HG03565 (cell line): ENCODE results near the gene OAT.

Experiments used
- ATAC-seq: cut with Tn5 transposase; IDR thresholded peaks from one replicate; pipeline ENCODE4 v1.9.1; 2021; ENCODE audit warnings: mild to moderate bottlenecking, moderate library complexity; ENCODE audit not compliant: unreplicated experiment

Gene OAT

GRCh38 chr10:124418726-124419501 is at the start of gene OAT:
TSS of gene OAT (minus strand) at chr10:124418923. CDS start at chr10:124412171, 6,752 bp downstream.
- peak; percentile 82 for ATAC-seq

- ATAC-seq, result no peak
Measured at GRCh38 chr10:124467165-124467564, 48.4 kb upstream of the OAT start.

- no peak for ATAC-seq
Measured at GRCh38 chr10:124465777-124466488, 47.2 kb upstream of the OAT start.

GRCh38 chr10:124465003-124465776 is 46.5 kb upstream of the OAT start:
- ATAC-seq, result peak; percentile 38

GRCh38 chr10:124464028-124464965 is 45.6 kb upstream of the OAT start:
- no peak for ATAC-seq

GRCh38 chr10:124462348-124462695 is 43.6 kb upstream of the OAT start:
- ATAC-seq, result no peak

- peak; percentile 91 for ATAC-seq
Measured at GRCh38 chr10:124461642-124462347, 43.1 kb upstream of the OAT start, which contains the start of gene LHPP. TSS of gene LHPP (plus strand) at chr10:124461823. CDS start at chr10:124461863, 40 bp downstream.

- ATAC-seq, result no peak
Measured at GRCh38 chr10:124460144-124460543, 41.4 kb upstream of the OAT start.

GRCh38 chr10:124459395-124459794 is 40.7 kb upstream of the OAT start:
- ATAC-seq, result no peak

- no peak for ATAC-seq
Measured at GRCh38 chr10:124458889-124459288, 40.2 kb upstream of the OAT start.

GRCh38 chr10:124458473-124458872 is 39.8 kb upstream of the OAT start:
- ATAC-seq, result no peak

GRCh38 chr10:124455441-124455840 is 36.7 kb upstream of the OAT start:
- no peak for ATAC-seq

GRCh38 chr10:124453960-124454610 is 35.4 kb upstream of the OAT start:
- no peak for ATAC-seq

- no peak for ATAC-seq
Measured at GRCh38 chr10:124451276-124451675, 32.6 kb upstream of the OAT start.

- no peak for ATAC-seq
Measured at GRCh38 chr10:124450783-124451057, 32.0 kb upstream of the OAT start.

GRCh38 chr10:124450012-124450782 is 31.5 kb upstream of the OAT start, which contains the start of gene NKX1-2:
TSS of gene NKX1-2 (minus strand) at chr10:124450035. CDS start at chr10:124449943, 92 bp downstream.
- no peak for ATAC-seq

GRCh38 chr10:124449170-124450011 is 30.7 kb upstream of the OAT start:
- no peak for ATAC-seq

GRCh38 chr10:124448696-124449169 is 30.0 kb upstream of the OAT start:
- no peak for ATAC-seq
